Neutrophil (primary cell): ENCODE data around the gene MAN2B2.

Experiments used
- H3K27ac ChIP-seq: fragments of 200-600 bp; sonication (generic); 2 replicates; pipeline ENCODE4 v1.5.1; 2016; ENCODE audit warnings: mild to moderate bottlenecking, moderate library complexity
- H3K27me3 ChIP-seq: fragments of 200-600 bp; sonication (generic); 2 replicates; pipeline ENCODE4 v1.6.0; 2016; ENCODE audit warnings: mild to moderate bottlenecking
- H3K36me3 ChIP-seq: fragments of 200-600 bp; sonication (generic); 2 replicates; pipeline ENCODE4 v1.5.1; 2017
- H3K4me1 ChIP-seq, 2 experiments: fragments of 200-600 bp in 1 of 2; sonication (generic) in 1 of 2; 1 replicate in 1 of 2; 2 replicates in 1 of 2; pipeline versions ENCODE4 v1.5.1 to v1.6.1; 2013 to 2016; ENCODE audit warnings: low read depth in 1 of 2, low read length in 1 of 2, mild to moderate bottlenecking in 1 of 2, moderate library complexity in 1 of 2; ENCODE audit not compliant: control insufficient read depth in 1 of 2, insufficient read depth in 1 of 2
- H3K4me3 ChIP-seq, 2 experiments: fragments of 200-600 bp in 1 of 2; sonication (generic) in 1 of 2; 1 replicate in 1 of 2; 2 replicates in 1 of 2; pipeline ENCODE4 v1.5.1; 2013 to 2016; ENCODE audit warnings: low read depth in 1 of 2, low read length in 1 of 2, mild to moderate bottlenecking in 1 of 2, moderate library complexity in 1 of 2
- H3K9me3 ChIP-seq: fragments of 200-600 bp; sonication (generic); 2 replicates; pipeline ENCODE4 v1.5.1; 2016
- CTCF ChIP-seq: fragments of 200-600 bp; sonication (generic); IDR thresholded peaks from 2 replicates; pipeline ENCODE4 v1.5.1; 2016; ENCODE audit warnings: antibody characterized with exemption

The MAN2B2 gene

GRCh38 chr4:6527683-6528595 is 47.0 kb upstream of the MAN2B2 start:
- H3K27ac ChIP-seq, result no peak overlapping the region
- no peak for TF ChIP-seq CTCF
- no peaks in the 10 kb centered on the region for H3K9me3 ChIP-seq
- H3K4me3 ChIP-seq, result no peak overlapping the region
- peaks cover 5% of the 10 kb centered on the region for H3K27me3 ChIP-seq
- no peaks in the 10 kb centered on the region for H3K36me3 ChIP-seq
- no peaks in the 10 kb centered on the region for H3K4me1 ChIP-seq

- no peak overlapping the region for H3K27ac ChIP-seq
- no peaks in the 10 kb centered on the region for H3K4me1 ChIP-seq
- H3K36me3 ChIP-seq, result no peaks in the 10 kb centered on the region
- H3K4me3 ChIP-seq, result no peak overlapping the region
- H3K9me3 ChIP-seq, result no peaks in the 10 kb centered on the region
- H3K27me3 ChIP-seq, result peaks cover 8% of the 10 kb centered on the region
- no peak for TF ChIP-seq CTCF
Measured at GRCh38 chr4:6529021-6529420, 46.0 kb upstream of the MAN2B2 start.

- Histone ChIP-seq H3K4me3 (no peak overlapping the region), H3K9me3 (no peaks in the 10 kb centered on the region), H3K36me3 (no peaks in the 10 kb centered on the region), H3K27ac (no peak overlapping the region), H3K4me1 (no peaks in the 10 kb centered on the region), H3K27me3 (peaks cover 8% of the 10 kb centered on the region)
- TF ChIP-seq CTCF, result no peak
Measured at GRCh38 chr4:6530301-6530700, 44.7 kb upstream of the MAN2B2 start.

GRCh38 chr4:6530964-6531363 is 44.0 kb upstream of the MAN2B2 start:
- Histone ChIP-seq H3K27ac (no peak overlapping the region), H3K4me3 (no peak overlapping the region), H3K36me3 (no peaks in the 10 kb centered on the region), H3K9me3 (no peaks in the 10 kb centered on the region), H3K27me3 (peaks cover 8% of the 10 kb centered on the region), H3K4me1 (no peaks in the 10 kb centered on the region)
- TF ChIP-seq CTCF, result no peak

- Histone ChIP-seq H3K9me3 (no peaks in the 10 kb centered on the region), H3K27ac (no peak overlapping the region), H3K4me1 (no peaks in the 10 kb centered on the region), H3K4me3 (no peak overlapping the region), H3K36me3 (no peaks in the 10 kb centered on the region), H3K27me3 (peaks cover 8% of the 10 kb centered on the region)
- TF ChIP-seq CTCF, result no peak
Measured at GRCh38 chr4:6532102-6532501, 42.9 kb upstream of the MAN2B2 start.
